Measurements from ENCODE around the gene SCNN1A. TPM values are rescaled to one million over a fixed set of nuclear protein-coding genes. Genes with fewer than 3 reads are reported as not detected.

The SCNN1A gene
- total RNA-seq, 1 experiment from 2014 or later = 111 TPM

DNA sequence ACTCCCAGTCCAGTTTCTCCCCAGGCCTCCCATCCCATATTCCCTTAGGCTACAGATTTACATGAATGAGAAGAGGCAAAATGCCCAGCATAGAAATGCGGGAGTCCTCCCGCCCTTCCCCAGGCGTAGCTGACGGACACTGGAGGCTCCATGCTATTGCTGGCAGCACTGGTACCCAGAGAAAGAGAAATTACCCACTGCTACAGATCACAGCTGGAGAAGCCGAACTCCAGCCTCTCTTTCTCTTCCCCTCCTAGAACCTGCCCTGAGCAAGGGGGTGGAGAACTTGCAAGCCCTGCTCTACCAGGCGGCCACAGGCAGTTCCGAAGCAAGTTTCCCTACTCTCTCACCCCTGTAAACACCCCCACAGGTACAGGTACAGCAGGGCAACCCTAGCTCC, 12.2 kb upstream of the SCNN1A start:
- Histone ChIP-seq H2BK120ac (ENCODE audit: low read depth, low read length, poor library complexity, severe bottlenecking) (no peak overlapping the region), H4K5ac (ENCODE audit: insufficient read length, low read depth, low read length) (no peak overlapping the region), H3K18ac (ENCODE audit: insufficient read length, low read depth, low read length) (no peak overlapping the region), H4K8ac (replicated peaks; ENCODE audit: insufficient read length, low read depth, low read length) (no peak overlapping the region), H3K79me1 (ENCODE audit: insufficient read depth, low read depth, low read length, poor library complexity, severe bottlenecking) (no peaks in the 10 kb centered on the region), H2BK12ac (ENCODE audit: insufficient read length, low read depth, low read length) (no peak overlapping the region), H2BK20ac (ENCODE audit: low read depth, low read length, poor library complexity, severe bottlenecking) (no peak overlapping the region), H3K4me2 (ENCODE audit: insufficient read depth, insufficient read length, low read length) (no peak overlapping the region), H3K27me3 (ENCODE audit: insufficient read depth, low read length) (no peaks in the 10 kb centered on the region; the same call in 1 of the 2 replicates), H3K23ac (ENCODE audit: insufficient read length, low read depth, low read length) (no peak overlapping the region), H4K20me1 (ENCODE audit: control insufficient read depth, insufficient read depth, insufficient read length) (no peaks in the 10 kb centered on the region), H3K27ac (ENCODE audit: insufficient read length, low read depth, low read length) (no peak overlapping the region), H3K9ac (ENCODE audit: extremely low read depth, insufficient read length, low read length) (no peak overlapping the region), H2BK15ac (ENCODE audit: low read depth, low read length) (no peak overlapping the region), H3K79me2 (ENCODE audit: insufficient read depth, low read length) (no peaks in the 10 kb centered on the region), H3K4ac (ENCODE audit: low read depth, low read length) (no peak overlapping the region), H3K4me1 (ENCODE audit: insufficient read depth, low read length) (peaks cover 2% of the 10 kb centered on the region; the same call in 1 of the 2 replicates), H3K23me2 (ENCODE audit: insufficient read length, low read depth, low read length, poor library complexity, severe bottlenecking) (no peaks in the 10 kb centered on the region), H3T11ph (ENCODE audit: low read length) (no peak overlapping the region), H3K14ac (ENCODE audit: insufficient read depth, low read length) (no peak overlapping the region), H2AFZ (ENCODE audit: low read length) (no peak overlapping the region), H4K91ac (ENCODE audit: insufficient read length, low read depth, low read length) (no peak overlapping the region), H2AK5ac (ENCODE audit: insufficient read length, low read length) (no peak overlapping the region), H3K9me3 (ENCODE audit: control insufficient read depth, low read depth, low read length) (no peaks in the 10 kb centered on the region), H2BK5ac (ENCODE audit: insufficient read length, low read length) (no peak overlapping the region), H3K56ac (ENCODE audit: insufficient read length, low read depth, low read length) (no peak overlapping the region)
- H3K36me3 Mint-ChIP-seq (ENCODE audit: insufficient read depth in 1 of 3, low read depth in 3 of 3) = no peaks in the 10 kb centered on the region
- peaks cover 23% of the 10 kb centered on the region for H3K27me3 Mint-ChIP-seq (ENCODE audit: low read depth)
- no peak overlapping the region for H3K4me3 Mint-ChIP-seq
- no CpG with 5 or more reads among the region's 7 CpGs for WGBS (ENCODE audit: extremely low coverage, insufficient read length, low lambda C conversion rate)
- peak; percentile 34 for DNase-seq
- no peaks in the 10 kb centered on the region for H3K9me3 Mint-ChIP-seq
- H3K4me1 Mint-ChIP-seq = peaks cover 33 to 38% of the 10 kb centered on the region in 2 experiments
- no peak overlapping the region; a peak in 2 of 7 replicates for H3K27ac Mint-ChIP-seq
- TF ChIP-seq, protein P1, sequence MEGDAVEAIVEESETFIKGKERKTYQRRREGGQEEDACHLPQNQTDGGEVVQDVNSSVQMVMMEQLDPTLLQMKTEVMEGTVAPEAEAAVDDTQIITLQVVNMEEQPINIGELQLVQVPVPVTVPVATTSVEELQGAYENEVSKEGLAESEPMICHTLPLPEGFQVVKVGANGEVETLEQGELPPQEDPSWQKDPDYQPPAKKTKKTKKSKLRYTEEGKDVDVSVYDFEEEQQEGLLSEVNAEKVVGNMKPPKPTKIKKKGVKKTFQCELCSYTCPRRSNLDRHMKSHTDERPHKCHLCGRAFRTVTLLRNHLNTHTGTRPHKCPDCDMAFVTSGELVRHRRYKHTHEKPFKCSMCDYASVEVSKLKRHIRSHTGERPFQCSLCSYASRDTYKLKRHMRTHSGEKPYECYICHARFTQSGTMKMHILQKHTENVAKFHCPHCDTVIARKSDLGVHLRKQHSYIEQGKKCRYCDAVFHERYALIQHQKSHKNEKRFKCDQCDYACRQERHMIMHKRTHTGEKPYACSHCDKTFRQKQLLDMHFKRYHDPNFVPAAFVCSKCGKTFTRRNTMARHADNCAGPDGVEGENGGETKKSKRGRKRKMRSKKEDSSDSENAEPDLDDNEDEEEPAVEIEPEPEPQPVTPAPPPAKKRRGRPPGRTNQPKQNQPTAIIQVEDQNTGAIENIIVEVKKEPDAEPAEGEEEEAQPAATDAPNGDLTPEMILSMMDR (conservative IDR thresholded peaks at IDR 0.05) = no peak

Measured in H9 (cell line).